Spinal cord (tissue), 10 donors: ENCODE measurements around the gene PRKAR2B. TPM values are rescaled to one million over a fixed set of nuclear protein-coding genes. Genes with fewer than 3 reads are reported as not detected.
"Not testable (repeated sequence)": the region's sequence is repeated elsewhere in the genome, so short reads cannot be mapped to it uniquely, and the experiment has no call there.

Experiments used
- DNase-seq, 6 donors: peaks; one replicate each; pipeline versions ENCODE4 v3.0.0 to v3.0.0-alpha.2; 2013 to 2015; ENCODE audit warnings: low spot score in 6 of 6, low read depth in 4 of 6
- H3K27ac ChIP-seq: one replicate; pipeline ENCODE4 v1.5.1; 2013; ENCODE audit warnings: low read depth, low read length, control low read depth
- H3K27me3 ChIP-seq: one replicate; pipeline ENCODE4 v1.6.1; 2013; ENCODE audit warnings: low read length; ENCODE audit not compliant: control insufficient read depth, insufficient read depth
- H3K36me3 ChIP-seq: one replicate; pipeline ENCODE4 v1.6.1; 2013; ENCODE audit warnings: low read length; ENCODE audit not compliant: control insufficient read depth, insufficient read depth
- H3K4me1 ChIP-seq: one replicate; pipeline ENCODE4 v1.6.1; 2013; ENCODE audit warnings: low read length; ENCODE audit not compliant: control insufficient read depth, insufficient read depth
- H3K4me3 ChIP-seq: one replicate; pipeline ENCODE4 v1.5.1; 2013; ENCODE audit warnings: low read depth, low read length, control low read depth
- H3K9me3 ChIP-seq: one replicate; pipeline ENCODE4 v1.6.1; 2013; ENCODE audit warnings: low read length; ENCODE audit not compliant: control insufficient read depth, insufficient read depth
- WGBS: methylation state at CpG from one replicate; pipeline ENCODE4 v1.1.5; 2013; ENCODE audit warnings: missing lambda C conversion rate; ENCODE audit not compliant: insufficient coverage; 5-methylcytosine and 5-hydroxymethylcytosine counted together
- polyA plus RNA-seq, 2 donors: library from polyadenylated mRNA; unstranded; fragments of 120-200 nt; gene quantifications; one replicate each; pipeline ENCODE4 v1.2.1, GENCODE V29; 2013; ENCODE audit not compliant: insufficient read length in 2 of 2
- total RNA-seq, 2 donors: library from RNA; depleted of rRNA in 1 of 2; stranded (reverse); fragments of 120-200 nt in 1 of 2; fragments of >200 nt in 1 of 2; gene quantifications; one replicate each; pipeline versions ENCODE4 v1.2.3 to v1.2.4, GENCODE V29; 2013 to 2014
- donor health status: healthy.

PRKAR2B gene
- total and polyA plus RNA-seq, 4 donors = 22.2 to 96.0 (median 70.9) TPM

GRCh38 chr7:107148721-107149120, 104.2 kb downstream of the PRKAR2B start:
- H3K27ac ChIP-seq = no peak overlapping the region

GRCh38 chr7:107149863-107150262, 105.4 kb downstream of the PRKAR2B start:
- Histone ChIP-seq H3K27me3 (no peaks in the 10 kb centered on the region), H3K27ac (no peak overlapping the region), H3K36me3 (no peaks in the 10 kb centered on the region), H3K4me1 (no peaks in the 10 kb centered on the region), H3K4me3 (no peak overlapping the region), H3K9me3 (no peaks in the 10 kb centered on the region)
- no peak for DNase-seq
- no CpG with 5 or more reads among the region's 1 CpG for WGBS

More at GRCh38 chr7:107148721-107149120, 104.2 kb downstream of the PRKAR2B start:
- no peaks in the 10 kb centered on the region for H3K27me3 ChIP-seq
- 100% methylated on average over 1 of the region's 2 CpGs for WGBS
- H3K9me3 ChIP-seq = no peaks in the 10 kb centered on the region
- no peaks in the 10 kb centered on the region for H3K36me3 ChIP-seq
- H3K4me1 ChIP-seq = no peaks in the 10 kb centered on the region
- no peak overlapping the region for H3K4me3 ChIP-seq
- no peak for DNase-seq

GRCh38 chr7:107150375-107151073, 106.0 kb downstream of the PRKAR2B start:
- H3K4me3 ChIP-seq = no peak overlapping the region
- no peaks in the 10 kb centered on the region for H3K27me3 ChIP-seq
- DNase-seq = peak in 5 of 6 donors; percentile 53 to 93 (median 67)
- no peak overlapping the region for H3K27ac ChIP-seq
- no peaks in the 10 kb centered on the region for H3K9me3 ChIP-seq
- no CpG with 5 or more reads among the region's 4 CpGs for WGBS
- H3K4me1 ChIP-seq = no peaks in the 10 kb centered on the region
- no peaks in the 10 kb centered on the region for H3K36me3 ChIP-seq

- no peaks in the 10 kb centered on the region for H3K36me3 ChIP-seq
- H3K27me3 ChIP-seq = no peaks in the 10 kb centered on the region
- WGBS = 100% methylated on average over 1 of the region's 7 CpGs
- H3K4me3 ChIP-seq = no peak overlapping the region
- DNase-seq = no peak
- H3K4me1 ChIP-seq = no peaks in the 10 kb centered on the region
- no peak overlapping the region for H3K27ac ChIP-seq
- no peaks in the 10 kb centered on the region for H3K9me3 ChIP-seq
These were observed 107.0 kb downstream of the PRKAR2B start for GRCh38 chr7:107151538-107151937.

GRCh38 chr7:107152011-107152410, 107.5 kb downstream of the PRKAR2B start:
- Histone ChIP-seq H3K4me3 (no peak overlapping the region), H3K4me1 (no peaks in the 10 kb centered on the region), H3K9me3 (no peaks in the 10 kb centered on the region), H3K27me3 (no peaks in the 10 kb centered on the region), H3K27ac (no peak overlapping the region), H3K36me3 (no peaks in the 10 kb centered on the region)
- no peak for DNase-seq
- 61% methylated on average over 4 of the region's 4 CpGs for WGBS

- H3K27ac ChIP-seq = no peak overlapping the region
- DNase-seq = no peak
- H3K27me3 ChIP-seq = no peaks in the 10 kb centered on the region
- 100% methylated on average over 5 of the region's 6 CpGs for WGBS
- no peaks in the 10 kb centered on the region for H3K4me1 ChIP-seq
- no peak overlapping the region for H3K4me3 ChIP-seq
- no peaks in the 10 kb centered on the region for H3K9me3 ChIP-seq
- H3K36me3 ChIP-seq = no peaks in the 10 kb centered on the region
These were observed 110.3 kb downstream of the PRKAR2B start for GRCh38 chr7:107154826-107155225.

GRCh38 chr7:107155726-107156125, 111.2 kb downstream of the PRKAR2B start:
- not testable (repeated sequence) for H3K27me3 ChIP-seq, H3K4me1 ChIP-seq, H3K27ac ChIP-seq, H3K36me3 ChIP-seq, H3K9me3 ChIP-seq, DNase-seq, H3K4me3 ChIP-seq
- WGBS = 94% methylated on average over 2 of the region's 3 CpGs

- Histone ChIP-seq H3K9me3 (no peaks in the 10 kb centered on the region), H3K36me3 (no peaks in the 10 kb centered on the region), H3K4me1 (no peaks in the 10 kb centered on the region), H3K27me3 (no peaks in the 10 kb centered on the region), H3K27ac (no peak overlapping the region), H3K4me3 (no peak overlapping the region)
- DNase-seq = no peak
- 98% methylated on average over 5 of the region's 7 CpGs for WGBS
These were observed 112.6 kb downstream of the PRKAR2B start for GRCh38 chr7:107157091-107157490.

- no peak overlapping the region for H3K27ac ChIP-seq
- H3K36me3 ChIP-seq = no peaks in the 10 kb centered on the region
- no peaks in the 10 kb centered on the region for H3K9me3 ChIP-seq
- WGBS = 67% methylated on average over 1 of the region's 2 CpGs
- H3K27me3 ChIP-seq = no peaks in the 10 kb centered on the region
- DNase-seq = no peak
- H3K4me1 ChIP-seq = no peaks in the 10 kb centered on the region
- H3K4me3 ChIP-seq = no peak overlapping the region
These were observed 113.5 kb downstream of the PRKAR2B start for GRCh38 chr7:107158028-107158427.

- Histone ChIP-seq H3K9me3 (no peaks in the 10 kb centered on the region), H3K27me3 (no peaks in the 10 kb centered on the region), H3K36me3 (no peaks in the 10 kb centered on the region), H3K4me1 (no peaks in the 10 kb centered on the region), H3K27ac (no peak overlapping the region), H3K4me3 (no peak overlapping the region)
- no CpG with 5 or more reads among the region's 2 CpGs for WGBS
- peak in 1 of 6 donors; percentile 64 for DNase-seq
These were observed 115.9 kb downstream of the PRKAR2B start for GRCh38 chr7:107160389-107160788.
